K562 (cell line): ENCODE measurements around the gene CDH1. TPM values are rescaled to one million over a fixed set of nuclear protein-coding genes. Genes with fewer than 3 reads are reported as not detected.

Experiments used
- ATAC-seq: fragments of 200-7000 bp; cut with Tn5 transposase; 3 replicates; pipeline ENCODE4 v1.9.1; 2020; ENCODE audit warnings: moderate library complexity
- BruUV-seq: library from RNA; stranded (reverse); fragments of 400-500 nt; replicated peaks from 2 replicates; lab custom pipeline; 2021; lab: Mats Ljungman, UMichigan
- CTCF ChIA-PET: fragments of 300-600 bp; formaldehyde crosslinking; extraction: SDS; loops from one replicate; lab custom pipeline; 2021; ENCODE audit warnings: low intra/inter-chr PET ratio; lab: Yijun Ruan, JAX
- POLR2A ChIA-PET: fragments of 300-600, 350-650 bp; sonication (Branson Sonifier 250); formaldehyde crosslinking; extraction: SDS; loops from one replicate; lab custom pipeline; 2021; ENCODE audit warnings: antibody characterized with exemption, inconsistent platforms; lab: Yijun Ruan, JAX
- DNase-seq, 4 experiments: peaks; one replicate each; pipeline versions ENCODE4 v3.0.0 to v3.0.0-alpha.2; 2011 to 2018; ENCODE audit warnings: low spot score in 3 of 4, mixed read lengths in 3 of 4; ENCODE audit errors: extremely low read depth in 1 of 4
- FAIRE-seq: peaks from 2 replicates; lab custom pipeline; 2011; peaks lifted over from hg19 to GRCh38; lab: Jason Lieb, UNC
- H2AFZ ChIP-seq: 2 replicates; pipeline ENCODE4 v1.6.0; 2011; ENCODE audit warnings: low read depth, low read length, control low read depth, inconsistent platforms
- H3K27ac ChIP-seq: fragments of 200-600 bp; 3 replicates; pipeline ENCODE4 v1.8.0; 2011; ENCODE audit warnings: low read depth, mild to moderate bottlenecking, control low read depth, inconsistent platforms, low read length, moderate library complexity, mixed read lengths; ENCODE audit errors: extremely low read depth
- H3K27me3 ChIP-seq, 2 experiments: fragments of 300-600 bp in 1 of 2; 2 replicates in 1 of 2; 3 replicates in 1 of 2; pipeline versions ENCODE4 v1.6.0 to v1.8.0; 2011; ENCODE audit warnings: inconsistent platforms in 2 of 2, low read length in 2 of 2, mild to moderate bottlenecking in 1 of 2, mixed read lengths in 1 of 2, moderate library complexity in 1 of 2; ENCODE audit not compliant: control insufficient read depth in 2 of 2, insufficient read depth in 2 of 2
- H3K36me3 ChIP-seq: fragments of 300-600 bp; 3 replicates; pipeline ENCODE4 v1.8.0; 2011; ENCODE audit warnings: mild to moderate bottlenecking, low read length, inconsistent platforms; ENCODE audit not compliant: control insufficient read depth, insufficient read depth
- H3K4me1 ChIP-seq, 2 experiments: fragments of 200-600 bp in 1 of 2; replicated peaks in 1 of 2; 2 replicates in 1 of 2; 3 replicates in 1 of 2; pipeline versions ENCODE4 v1.5.1 to v1.8.0; 2011; ENCODE audit warnings: inconsistent platforms in 2 of 2, low read length in 2 of 2, mild to moderate bottlenecking in 1 of 2, mixed read lengths in 1 of 2, moderate library complexity in 1 of 2; ENCODE audit not compliant: control insufficient read depth in 2 of 2, insufficient read depth in 2 of 2
- H3K4me2 ChIP-seq: 2 replicates; pipeline ENCODE4 v1.6.1; 2011; ENCODE audit warnings: low read length, control low read depth, inconsistent platforms, mixed read lengths; ENCODE audit not compliant: insufficient read depth
- H3K4me3 ChIP-seq: fragments of 200-600 bp; sonication (generic), shearing (Covaris generic); 2 replicates; pipeline ENCODE4 v1.5.1; 2016; ENCODE audit warnings: control low read depth, inconsistent platforms
- H3K79me2 ChIP-seq: fragments of 200-600 bp; 3 replicates; pipeline ENCODE4 v1.8.0; 2011; ENCODE audit warnings: low read length, inconsistent platforms; ENCODE audit not compliant: control insufficient read depth, insufficient read depth
- H3K9ac ChIP-seq, 2 experiments: 2 replicates each; pipeline versions ENCODE4 v1.6.0 to v1.6.1; 2011; ENCODE audit warnings: low read depth in 2 of 2, low read length in 2 of 2, control low read depth in 1 of 2, inconsistent platforms in 1 of 2, mild to moderate bottlenecking in 1 of 2, mixed read lengths in 1 of 2; ENCODE audit not compliant: insufficient read depth in 1 of 2
- H3K9me1 ChIP-seq: one replicate; pipeline ENCODE4 v1.6.0; 2011; ENCODE audit warnings: inconsistent platforms, mild to moderate bottlenecking, low read length, moderate library complexity; ENCODE audit not compliant: control insufficient read depth, insufficient read depth
- H3K9me3 ChIP-seq: replicated peaks from 2 replicates; pipeline ENCODE4 v1.5.1; 2011; ENCODE audit warnings: low read depth, low read length, inconsistent platforms; ENCODE audit not compliant: control insufficient read depth, insufficient read depth
- H4K20me1 ChIP-seq: replicated peaks from 2 replicates; pipeline ENCODE4 v1.6.1; 2011; ENCODE audit warnings: low read length, inconsistent platforms, mixed read lengths; ENCODE audit not compliant: control insufficient read depth, insufficient read depth
- SAFB ChIP-seq: fragments of 200-400 bp; formaldehyde crosslinking; IDR thresholded peaks from 2 replicates; pipeline ENCODE4 v1.6.1; 2017; ENCODE audit warnings: low read depth, low read length, borderline replicate concordance
- ZNF274 ChIP-seq: IDR thresholded peaks from 2 replicates; pipeline ENCODE4 v1.6.1; 2011; ENCODE audit warnings: low read depth, mild to moderate bottlenecking, low read length, moderate library complexity, borderline replicate concordance
- ZNF408 ChIP-seq: fragments of 250-450 bp; sonication (Bioruptor Pico); IDR thresholded peaks from 2 replicates; pipeline ENCODE4 v1.4.0; 2020; ENCODE audit warnings: low read depth, mild to moderate bottlenecking, moderate library complexity
- WGBS: fragments of 100-300 bp; shearing (Covaris generic); methylation state at CpG from one replicate; pipeline ENCODE4 v1.1.6; 2016; ENCODE audit warnings: low coverage, mixed read lengths; ENCODE audit not compliant: insufficient coverage; ENCODE audit errors: missing lambda C conversion rate; 5-methylcytosine and 5-hydroxymethylcytosine counted together
- in situ Hi-C: fragments of 300-500 bp; cut with MboI; formaldehyde crosslinking; loops from 4 replicates; pipeline ENCODE4 v1.15.0; 2018; ENCODE audit warnings: inconsistent platforms, mixed read lengths
- intact Hi-C: fragments of 100-400 bp; cut with micrococcal nuclease; formaldehyde crosslinking; loops from 2 replicates; pipeline ENCODE4 v1.14.2; 2022
- polyA plus RNA-seq, 8 experiments: library from polyadenylated mRNA; depleted of rRNA in 4 of 8; stranded (reverse) in 5 of 8; unstranded in 3 of 8; fragments of >200 nt; fragmentation: Nextera tagmentation in 2 of 8; fragmentation: Illumina TruSeq in 1 of 8; extraction: Ambion mirVana in 2 of 8; extraction: Trizol in 1 of 8; gene quantifications; 2 replicates each; pipeline versions ENCODE4 v1.2.1 to v1.2.3, GENCODE V29; 2011 to 2014; ENCODE audit warnings: inconsistent platforms in 1 of 8, missing spikeins in 1 of 8
- total RNA-seq, 7 experiments: library from RNA; depleted of rRNA in 6 of 7; stranded (reverse); fragments of >200 nt in 6 of 7; fragmentation: Illumina TruSeq in 2 of 7; extraction: Trizol in 2 of 7; gene quantifications; 2 replicates each; pipeline versions ENCODE4 v1.2.1 to v1.2.3, GENCODE V29; 2011 to 2021; ENCODE audit warnings: low replicate concordance in 1 of 7
- TF ChIP-seq, protein P1 (sequence below): fragments of 250-450 bp; sonication (Bioruptor Pico); IDR thresholded peaks from 2 replicates; pipeline ENCODE4 v1.4.0; 2020; ENCODE audit warnings: mild to moderate bottlenecking, moderate library complexity
- TF ChIP-seq, protein P2 (sequence below), 2 experiments: fragments of 450-650 bp; IDR thresholded peaks; 2 replicates each; pipeline ENCODE4 v1.6.1; 2018; ENCODE audit warnings: mild to moderate bottlenecking in 2 of 2, low read depth in 1 of 2; ENCODE audit not compliant: partially characterized antibody in 2 of 2

CDH1 gene
- total and polyA plus RNA-seq, 9 of the 15 experiments (the other 6 are each of a cell fraction or from before 2014, with no cell fraction given): 0.01 to 0.69 TPM; not detected in 7

DNA sequence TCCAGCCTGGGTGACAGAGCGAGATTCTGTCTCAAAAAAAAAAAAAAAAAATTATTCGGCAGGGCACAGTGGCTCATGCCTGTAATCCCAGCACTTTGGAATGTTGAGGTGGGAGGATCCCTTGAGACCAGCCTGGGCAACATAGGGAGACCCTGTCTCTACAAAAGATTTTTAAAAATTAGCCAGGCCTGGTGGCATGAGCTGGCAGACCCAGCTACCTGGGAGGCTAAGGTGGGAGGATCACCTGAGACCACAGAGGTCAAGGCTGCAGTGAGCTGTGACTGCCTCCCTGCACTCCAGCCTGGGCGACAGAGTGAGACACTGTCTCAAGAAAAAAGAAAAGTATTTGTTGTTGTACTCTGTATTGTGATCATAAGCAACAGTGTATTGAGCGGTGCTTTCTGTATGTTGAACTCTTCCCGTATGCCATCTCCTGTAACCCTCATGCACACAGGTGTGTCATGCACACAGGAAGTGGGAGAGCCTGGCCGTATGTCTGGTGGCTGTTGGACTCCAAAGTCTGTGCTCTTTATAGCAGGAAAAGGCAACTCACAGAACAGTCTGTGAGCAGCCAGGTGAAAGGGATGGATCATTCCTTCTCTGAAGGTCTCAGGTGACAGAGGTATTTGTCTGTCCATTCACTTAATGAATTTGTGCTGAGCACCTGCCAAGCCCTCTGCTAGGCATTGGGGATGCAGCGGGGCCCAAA, 17.1 kb downstream of the CDH1 start:
- Histone ChIP-seq H4K20me1 (no peaks in the 10 kb centered on the region), H3K9me3 (no peaks in the 10 kb centered on the region), H2AFZ (no peak overlapping the region), H3K9ac (no peak overlapping the region), H3K79me2 (no peaks in the 10 kb centered on the region), H3K4me1 (peaks cover 0 to 9% of the 10 kb centered on the region in 2 experiments; a peak in 2 of 5 replicates), H3K4me3 (no peak overlapping the region), H3K9me1 (no peaks in the 10 kb centered on the region), H3K27me3 (no peaks in the 10 kb centered on the region), H3K27ac (no peak overlapping the region), H3K36me3 (no peaks in the 10 kb centered on the region), H3K4me2 (no peak overlapping the region)
- in situ Hi-C loops: no loop called here
- ATAC-seq (no peak), DNase-seq (no peak), FAIRE-seq (no peak)
- intact Hi-C loops: no loop called here
- POLR2A ChIA-PET: interaction anchor here (0.8 kb wide), 1 partner anchor 21 kb away, joined by 3 read pairs; no protein-coding TSS in a partner anchor
- WGBS: 59% methylated on average over 7 of the region's 7 CpGs
- no TSS peak for BruUV-seq
- CTCF ChIA-PET: no interaction called here
- TF ChIP-seq, protein P1, sequence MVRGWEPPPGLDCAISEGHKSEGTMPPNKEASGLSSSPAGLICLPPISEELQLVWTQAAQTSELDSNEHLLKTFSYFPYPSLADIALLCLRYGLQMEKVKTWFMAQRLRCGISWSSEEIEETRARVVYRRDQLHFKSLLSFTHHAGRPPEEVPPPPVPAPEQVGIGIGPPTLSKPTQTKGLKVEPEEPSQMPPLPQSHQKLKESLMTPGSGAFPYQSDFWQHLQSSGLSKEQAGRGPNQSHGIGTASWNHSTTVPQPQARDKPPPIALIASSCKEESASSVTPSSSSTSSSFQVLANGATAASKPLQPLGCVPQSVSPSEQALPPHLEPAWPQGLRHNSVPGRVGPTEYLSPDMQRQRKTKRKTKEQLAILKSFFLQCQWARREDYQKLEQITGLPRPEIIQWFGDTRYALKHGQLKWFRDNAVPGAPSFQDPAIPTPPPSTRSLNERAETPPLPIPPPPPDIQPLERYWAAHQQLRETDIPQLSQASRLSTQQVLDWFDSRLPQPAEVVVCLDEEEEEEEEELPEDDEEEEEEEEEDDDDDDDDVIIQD: no peak
- TF ChIP-seq, protein P2, sequence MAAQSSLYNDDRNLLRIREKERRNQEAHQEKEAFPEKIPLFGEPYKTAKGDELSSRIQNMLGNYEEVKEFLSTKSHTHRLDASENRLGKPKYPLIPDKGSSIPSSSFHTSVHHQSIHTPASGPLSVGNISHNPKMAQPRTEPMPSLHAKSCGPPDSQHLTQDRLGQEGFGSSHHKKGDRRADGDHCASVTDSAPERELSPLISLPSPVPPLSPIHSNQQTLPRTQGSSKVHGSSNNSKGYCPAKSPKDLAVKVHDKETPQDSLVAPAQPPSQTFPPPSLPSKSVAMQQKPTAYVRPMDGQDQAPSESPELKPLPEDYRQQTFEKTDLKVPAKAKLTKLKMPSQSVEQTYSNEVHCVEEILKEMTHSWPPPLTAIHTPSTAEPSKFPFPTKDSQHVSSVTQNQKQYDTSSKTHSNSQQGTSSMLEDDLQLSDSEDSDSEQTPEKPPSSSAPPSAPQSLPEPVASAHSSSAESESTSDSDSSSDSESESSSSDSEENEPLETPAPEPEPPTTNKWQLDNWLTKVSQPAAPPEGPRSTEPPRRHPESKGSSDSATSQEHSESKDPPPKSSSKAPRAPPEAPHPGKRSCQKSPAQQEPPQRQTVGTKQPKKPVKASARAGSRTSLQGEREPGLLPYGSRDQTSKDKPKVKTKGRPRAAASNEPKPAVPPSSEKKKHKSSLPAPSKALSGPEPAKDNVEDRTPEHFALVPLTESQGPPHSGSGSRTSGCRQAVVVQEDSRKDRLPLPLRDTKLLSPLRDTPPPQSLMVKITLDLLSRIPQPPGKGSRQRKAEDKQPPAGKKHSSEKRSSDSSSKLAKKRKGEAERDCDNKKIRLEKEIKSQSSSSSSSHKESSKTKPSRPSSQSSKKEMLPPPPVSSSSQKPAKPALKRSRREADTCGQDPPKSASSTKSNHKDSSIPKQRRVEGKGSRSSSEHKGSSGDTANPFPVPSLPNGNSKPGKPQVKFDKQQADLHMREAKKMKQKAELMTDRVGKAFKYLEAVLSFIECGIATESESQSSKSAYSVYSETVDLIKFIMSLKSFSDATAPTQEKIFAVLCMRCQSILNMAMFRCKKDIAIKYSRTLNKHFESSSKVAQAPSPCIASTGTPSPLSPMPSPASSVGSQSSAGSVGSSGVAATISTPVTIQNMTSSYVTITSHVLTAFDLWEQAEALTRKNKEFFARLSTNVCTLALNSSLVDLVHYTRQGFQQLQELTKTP (IDR thresholded peaks at IDR 0.05; ENCODE audit: low read depth in 1 of 2, partially characterized antibody in 2 of 2): no peak
- TF ChIP-seq ZNF274: no peak
- no peak for TF ChIP-seq SAFB
- TF ChIP-seq ZNF408: no peak
